NCI-H748 (cell line): ENCODE data around the gene PACC1.

Source experiments
- DNase-seq: peaks from one replicate; lab custom pipeline; 2025; ENCODE audit not compliant: unreplicated experiment; lab: John Stamatoyannopoulos, UW

Gene PACC1

GRCh38 chr1:212414328-212415106 lies at the start of gene PACC1:
Gene PACC1, minus strand, starts transcription at chr1:212414886. Its CDS starts 129 bp downstream, at chr1:212414757.
- peak; percentile 90 for DNase-seq

- no peak for DNase-seq
Observed at GRCh38 chr1:212463565-212464285, 49.0 kb upstream of the PACC1 start.

GRCh38 chr1:212461916-212462660 lies 47.4 kb upstream of the PACC1 start:
- DNase-seq: no peak

- DNase-seq: no peak
Observed at GRCh38 chr1:212460376-212460775, 45.7 kb upstream of the PACC1 start.

GRCh38 chr1:212459656-212460055 lies 45.0 kb upstream of the PACC1 start:
- DNase-seq: no peak

- DNase-seq: no peak
Observed at GRCh38 chr1:212458817-212459216, 44.1 kb upstream of the PACC1 start.

GRCh38 chr1:212457740-212458338 lies 43.2 kb upstream of the PACC1 start:
- peak; percentile 52 for DNase-seq

GRCh38 chr1:212455803-212456528 lies 41.3 kb upstream of the PACC1 start:
- DNase-seq: peak; percentile 63

GRCh38 chr1:212455401-212455800 lies 40.7 kb upstream of the PACC1 start:
- DNase-seq: no peak

GRCh38 chr1:212454741-212455140 lies 40.1 kb upstream of the PACC1 start:
- no peak for DNase-seq

GRCh38 chr1:212453156-212453857 lies 38.6 kb upstream of the PACC1 start:
- DNase-seq: no peak

GRCh38 chr1:212452323-212453155 lies 37.9 kb upstream of the PACC1 start:
- no peak for DNase-seq

- DNase-seq: no peak
Observed at GRCh38 chr1:212451416-212452322, 37.0 kb upstream of the PACC1 start.

GRCh38 chr1:212450331-212450881 lies 35.7 kb upstream of the PACC1 start:
- DNase-seq: no peak

GRCh38 chr1:212447478-212447877 lies 32.8 kb upstream of the PACC1 start:
- DNase-seq: no peak

GRCh38 chr1:212446333-212446732 lies 31.6 kb upstream of the PACC1 start:
- no peak for DNase-seq

GRCh38 chr1:212442408-212442807 lies 27.7 kb upstream of the PACC1 start:
- DNase-seq: no peak

GRCh38 chr1:212440419-212440818 lies 25.7 kb upstream of the PACC1 start:
- no peak for DNase-seq
